ENCODE results near the gene INO80.

- TF ChIP-seq POLR2AphosphoS5 (IDR thresholded peaks at IDR 0.05) = no peak
- TF ChIP-seq, protein P1, sequence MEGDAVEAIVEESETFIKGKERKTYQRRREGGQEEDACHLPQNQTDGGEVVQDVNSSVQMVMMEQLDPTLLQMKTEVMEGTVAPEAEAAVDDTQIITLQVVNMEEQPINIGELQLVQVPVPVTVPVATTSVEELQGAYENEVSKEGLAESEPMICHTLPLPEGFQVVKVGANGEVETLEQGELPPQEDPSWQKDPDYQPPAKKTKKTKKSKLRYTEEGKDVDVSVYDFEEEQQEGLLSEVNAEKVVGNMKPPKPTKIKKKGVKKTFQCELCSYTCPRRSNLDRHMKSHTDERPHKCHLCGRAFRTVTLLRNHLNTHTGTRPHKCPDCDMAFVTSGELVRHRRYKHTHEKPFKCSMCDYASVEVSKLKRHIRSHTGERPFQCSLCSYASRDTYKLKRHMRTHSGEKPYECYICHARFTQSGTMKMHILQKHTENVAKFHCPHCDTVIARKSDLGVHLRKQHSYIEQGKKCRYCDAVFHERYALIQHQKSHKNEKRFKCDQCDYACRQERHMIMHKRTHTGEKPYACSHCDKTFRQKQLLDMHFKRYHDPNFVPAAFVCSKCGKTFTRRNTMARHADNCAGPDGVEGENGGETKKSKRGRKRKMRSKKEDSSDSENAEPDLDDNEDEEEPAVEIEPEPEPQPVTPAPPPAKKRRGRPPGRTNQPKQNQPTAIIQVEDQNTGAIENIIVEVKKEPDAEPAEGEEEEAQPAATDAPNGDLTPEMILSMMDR (IDR thresholded peaks at IDR 0.05) = no peak
- TF ChIP-seq POLR2A (IDR thresholded peaks at IDR 0.05) = no peak
- TF ChIP-seq EP300 (IDR thresholded peaks at IDR 0.05) = no peak
Observed at GRCh38 chr15:41025393-41025792, 90.7 kb downstream of the INO80 start.
